Measurements from ENCODE around the gene CARD16.
"Not testable (repeated sequence)": the region's sequence is repeated elsewhere in the genome, so short reads cannot be mapped to it uniquely, and the experiment has no call there.

Gene CARD16

DNA sequence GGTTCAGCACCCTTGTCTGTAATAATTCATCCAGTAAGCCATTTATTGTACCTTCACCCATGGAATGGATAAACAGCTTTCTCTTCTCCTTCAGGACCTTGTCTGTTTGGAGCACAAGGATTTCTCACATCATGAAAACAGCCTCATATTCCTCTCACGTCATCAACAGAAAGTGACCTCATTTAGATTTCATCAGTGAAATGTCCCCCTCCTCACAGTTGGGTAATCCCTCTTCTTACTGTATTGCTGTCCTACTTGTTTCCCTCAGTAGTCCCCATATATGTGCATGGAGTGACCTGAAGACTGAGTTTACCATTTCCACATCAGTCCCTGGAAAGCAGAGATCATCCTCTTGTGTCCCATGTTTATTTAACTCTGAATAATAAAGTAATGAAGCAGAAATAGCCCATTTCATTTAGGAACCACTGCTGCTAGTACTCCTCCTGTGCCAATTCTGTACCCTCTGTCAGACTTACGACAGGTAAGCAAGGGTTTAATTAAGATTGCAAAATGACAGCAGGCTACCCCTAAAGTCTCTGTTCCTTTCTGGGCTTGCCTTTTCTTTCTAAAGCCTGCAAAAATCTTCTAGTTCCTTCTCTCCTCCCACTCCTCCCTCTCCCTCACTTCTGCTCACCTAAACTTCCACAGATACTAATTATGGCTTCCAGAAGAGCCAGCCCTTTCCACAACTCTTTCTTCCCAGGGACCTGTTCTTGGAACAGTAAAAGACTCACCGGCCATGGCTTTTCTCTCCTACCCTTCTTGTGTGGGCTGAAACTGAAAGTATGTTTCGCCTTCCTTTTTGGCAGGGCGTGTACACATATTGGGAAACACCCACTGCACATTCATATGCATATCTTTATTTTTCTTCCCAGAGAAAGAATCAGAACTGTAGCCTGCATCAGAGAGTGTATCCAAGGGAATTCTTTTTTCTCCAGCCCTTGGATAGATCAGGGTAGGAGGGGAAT is at the start of gene CARD16:
Gene CARD16, minus strand, starts transcription at position 779 of the 968 bp plus-strand sequence. Its CDS starts 38 bp downstream, at position 741.
- DNase-seq: not testable (repeated sequence)

DNA sequence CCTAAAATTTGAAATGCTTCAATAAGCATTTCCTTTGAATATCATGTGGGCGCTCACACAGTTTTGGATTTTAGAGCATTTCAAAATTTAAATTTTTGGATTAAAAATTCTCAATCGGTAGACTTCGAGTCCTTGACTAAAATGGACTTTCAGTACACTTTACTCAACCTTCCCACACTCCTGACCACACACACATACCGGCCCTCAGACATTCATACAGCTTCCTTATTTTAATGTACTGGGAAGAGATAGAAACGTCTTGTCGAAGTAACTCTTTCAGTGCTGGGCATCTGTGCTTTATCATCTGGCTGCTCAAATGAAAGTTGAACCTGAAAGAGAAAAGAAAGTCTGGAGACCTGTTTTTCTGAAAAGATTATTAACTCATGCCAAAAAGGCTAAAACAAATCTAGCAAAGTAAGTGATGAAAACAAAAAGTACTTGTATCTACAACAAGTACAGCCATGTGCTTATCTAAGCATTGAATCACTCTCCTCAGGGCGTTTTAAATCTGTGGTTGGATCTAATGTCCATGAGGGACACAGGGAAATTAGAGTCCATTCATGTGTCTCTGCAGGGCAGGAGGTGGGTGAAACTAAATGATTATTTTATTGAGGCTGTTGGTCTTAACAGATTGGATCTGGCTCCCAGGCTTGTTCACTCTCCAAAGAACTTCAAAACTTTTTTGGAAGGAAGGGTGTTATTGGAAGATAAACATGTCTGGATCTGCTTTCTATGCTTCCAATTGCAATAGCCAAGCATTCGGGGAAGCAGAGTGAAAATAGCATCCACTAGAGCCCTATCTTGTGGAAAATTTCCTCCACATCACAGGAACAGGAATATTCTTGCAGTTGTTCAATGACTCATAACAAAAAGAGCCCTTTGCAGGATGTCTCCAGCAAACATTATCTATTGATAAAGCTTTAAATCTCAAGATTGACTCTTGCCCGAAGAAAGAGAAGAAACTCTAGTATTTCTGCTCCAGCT is 47.4 kb upstream of the CARD16 start:
- no peak for DNase-seq

DNA sequence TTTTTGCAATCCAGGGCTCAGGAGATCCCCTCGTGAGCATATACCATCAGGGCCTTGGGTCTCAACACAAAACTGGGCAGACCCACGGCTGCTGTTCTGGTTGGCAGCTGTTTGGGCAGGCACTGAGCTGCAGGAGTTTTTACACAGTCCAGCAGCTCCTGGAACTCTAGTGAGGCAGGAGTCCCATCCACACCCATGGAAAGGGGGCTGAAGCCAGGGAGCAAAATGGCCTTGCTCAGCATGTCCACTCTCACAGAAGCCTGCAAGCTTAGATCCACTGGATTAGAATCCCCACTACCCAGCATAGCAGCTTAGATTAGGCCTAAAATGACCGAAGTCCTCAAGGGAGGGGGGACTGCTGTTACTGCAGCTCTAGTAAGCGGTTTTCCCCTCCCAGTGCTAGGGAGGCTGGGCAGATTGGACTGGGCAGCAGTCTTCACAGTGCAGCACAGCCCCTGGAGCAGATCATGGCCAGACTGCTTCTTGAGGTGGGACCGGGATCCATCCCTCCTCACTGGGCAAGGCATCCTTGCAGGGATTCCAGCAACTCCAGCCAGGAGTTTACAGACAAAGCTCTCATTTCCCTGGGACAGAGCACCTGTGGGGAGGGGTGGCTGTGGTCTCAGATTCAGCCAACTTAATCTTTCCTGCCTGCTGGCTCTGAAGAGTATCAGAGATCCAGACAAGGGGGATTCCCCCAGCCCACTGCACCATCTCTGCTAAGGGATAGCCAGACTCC is 36.4 kb upstream of the CARD16 start:
- no peak for DNase-seq

DNA sequence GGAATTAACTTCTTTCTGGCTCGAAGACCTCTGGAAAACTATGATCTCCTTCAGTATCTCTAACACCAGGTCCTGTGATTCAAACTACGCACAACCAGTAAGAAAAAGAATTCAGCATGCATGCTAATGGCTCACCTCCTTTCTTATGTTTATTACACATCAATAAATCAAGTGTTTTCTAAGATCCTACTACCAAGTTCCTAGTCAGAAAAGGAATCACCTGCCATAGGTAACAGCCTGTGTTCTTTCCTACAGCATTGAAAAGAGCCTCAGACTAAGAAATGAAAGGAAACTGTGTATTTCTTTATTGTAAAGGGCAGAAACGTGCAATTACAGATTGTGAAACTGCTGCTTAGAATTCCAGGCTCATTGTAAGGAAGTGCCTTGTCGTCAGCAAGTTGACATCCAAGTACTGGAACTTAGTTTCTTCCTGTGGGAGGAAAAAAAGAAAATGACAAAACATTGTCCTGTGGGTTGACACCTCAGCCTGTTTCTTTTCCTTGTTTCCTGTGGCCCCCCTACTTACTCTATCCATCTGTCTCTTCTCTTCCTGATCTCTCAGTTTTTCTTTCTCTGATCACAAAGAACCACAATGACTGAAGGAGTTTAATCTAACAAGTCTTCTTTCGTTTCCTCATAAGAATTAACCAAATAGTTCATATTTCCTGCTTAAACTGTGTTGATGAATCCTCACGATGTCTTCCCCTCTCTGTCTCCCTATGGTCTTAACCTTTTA is 35.2 kb upstream of the CARD16 start:
- DNase-seq: not testable (repeated sequence)

DNA sequence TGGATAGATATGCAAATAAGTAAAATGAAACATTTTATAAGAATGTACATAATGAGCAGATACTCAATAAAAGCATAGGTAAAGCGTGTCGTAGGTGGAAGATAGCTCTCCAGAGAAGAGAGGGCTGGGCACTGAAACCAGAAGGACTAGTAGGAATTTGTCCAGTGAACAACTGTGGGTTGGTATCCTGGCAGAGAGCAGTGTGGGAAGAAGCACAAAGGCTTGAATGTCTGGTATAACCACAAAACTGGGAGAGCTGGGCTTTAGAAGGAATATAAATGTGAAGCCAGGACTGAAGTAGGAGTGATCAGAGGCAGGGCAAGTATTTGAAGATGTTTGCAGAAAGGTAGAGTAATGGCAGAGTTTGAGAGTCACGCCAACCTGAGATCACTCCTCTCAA is 33.1 kb upstream of the CARD16 start:
- no peak for DNase-seq

DNA sequence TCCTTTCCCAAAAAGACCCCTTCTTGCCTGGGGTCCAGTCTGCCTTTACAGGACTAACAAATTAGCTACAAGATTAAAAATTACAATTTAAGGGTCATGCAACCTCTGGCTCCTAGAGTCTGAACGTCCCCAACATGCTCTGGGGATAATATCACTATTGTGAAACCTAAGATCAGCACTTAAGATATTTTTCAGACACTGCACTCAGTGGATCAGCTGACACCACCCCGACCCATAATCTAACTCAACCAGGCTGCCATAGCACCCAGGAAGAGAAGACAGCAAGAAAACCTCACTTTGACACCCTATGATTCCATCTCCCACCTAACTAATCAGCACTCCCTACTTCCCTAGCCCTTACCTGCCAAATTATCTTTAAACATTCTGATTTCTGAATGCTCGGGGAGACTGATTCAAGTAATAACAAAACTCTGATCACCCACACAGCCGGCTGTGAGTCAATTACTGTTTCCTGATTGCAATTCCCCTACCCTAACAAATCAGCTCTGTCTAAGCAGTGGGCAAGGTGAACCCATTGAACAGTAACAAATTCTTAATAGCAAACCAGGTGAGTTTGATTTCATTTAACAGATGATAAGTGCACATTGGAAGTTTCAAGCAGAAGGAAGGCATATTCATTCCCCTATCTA is 32.1 kb upstream of the CARD16 start:
- not testable (repeated sequence) for DNase-seq

DNA sequence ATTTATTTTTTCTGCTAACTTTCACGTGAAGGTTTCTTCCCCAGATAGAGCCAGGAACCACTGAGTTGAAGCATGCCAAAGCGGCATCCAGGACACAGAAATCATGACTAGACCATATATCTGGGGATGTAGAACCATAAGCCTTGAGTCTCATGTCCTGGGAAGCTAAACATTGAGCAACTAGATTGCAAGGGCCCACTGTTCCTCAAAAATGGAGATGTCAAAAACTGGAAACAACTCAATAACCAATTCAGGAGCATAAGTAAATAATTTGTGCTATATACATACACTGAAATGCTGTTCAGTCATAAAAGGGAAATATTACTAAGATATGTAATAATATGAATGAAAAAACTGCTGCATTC is 29.0 kb upstream of the CARD16 start:
- no peak for DNase-seq

DNA sequence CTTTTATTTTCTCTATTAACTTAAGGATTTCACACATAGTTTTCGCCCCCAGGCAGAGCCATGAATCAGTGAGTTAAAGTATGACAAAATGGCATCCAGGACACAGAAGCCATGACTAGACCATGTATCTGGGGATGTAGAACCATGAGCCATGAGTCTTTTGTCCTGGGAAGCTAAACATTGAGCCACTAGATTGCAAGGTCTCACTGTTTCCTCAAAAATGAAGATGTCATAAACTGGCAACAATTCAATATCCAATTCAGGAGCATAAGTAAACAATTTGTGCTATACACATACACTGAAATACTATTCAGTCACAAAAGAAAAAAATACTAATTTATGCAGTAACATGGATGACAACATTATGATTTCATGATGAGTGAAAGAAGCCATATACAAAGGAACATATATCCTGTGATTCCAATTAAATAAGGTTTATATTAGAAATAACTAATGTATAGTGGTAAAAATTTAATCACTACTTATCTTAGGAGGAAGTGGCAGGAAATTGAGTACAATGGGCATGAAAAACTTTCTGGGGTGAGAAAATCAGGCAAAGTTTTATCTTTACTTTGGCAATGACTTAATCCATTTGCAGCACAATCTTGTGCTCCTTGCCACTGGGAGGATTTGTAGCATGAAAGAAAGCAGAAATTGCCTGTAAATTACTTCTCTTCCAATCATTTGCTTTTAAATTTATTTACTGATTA is 28.5 kb upstream of the CARD16 start:
- DNase-seq: no peak

DNA sequence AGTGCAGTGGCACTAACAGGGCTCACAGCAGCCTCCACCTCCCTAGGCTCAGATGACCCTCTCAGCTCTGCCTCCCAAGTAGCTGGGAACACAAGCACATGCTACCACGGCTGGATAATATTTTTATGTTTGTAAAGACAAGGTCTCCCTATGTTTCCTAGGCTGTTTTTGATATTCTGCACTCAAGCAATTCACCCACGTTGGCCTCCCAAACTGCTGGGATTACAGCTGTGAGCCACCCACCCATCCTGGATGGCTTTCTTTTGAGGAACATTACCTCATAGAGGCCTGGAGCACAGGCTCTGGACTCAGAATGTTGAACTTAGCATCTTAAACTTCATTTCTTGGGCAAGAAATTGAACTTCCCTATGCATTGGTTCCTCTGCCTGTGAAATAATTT is 26.9 kb upstream of the CARD16 start:
- not testable (repeated sequence) for DNase-seq

DNA sequence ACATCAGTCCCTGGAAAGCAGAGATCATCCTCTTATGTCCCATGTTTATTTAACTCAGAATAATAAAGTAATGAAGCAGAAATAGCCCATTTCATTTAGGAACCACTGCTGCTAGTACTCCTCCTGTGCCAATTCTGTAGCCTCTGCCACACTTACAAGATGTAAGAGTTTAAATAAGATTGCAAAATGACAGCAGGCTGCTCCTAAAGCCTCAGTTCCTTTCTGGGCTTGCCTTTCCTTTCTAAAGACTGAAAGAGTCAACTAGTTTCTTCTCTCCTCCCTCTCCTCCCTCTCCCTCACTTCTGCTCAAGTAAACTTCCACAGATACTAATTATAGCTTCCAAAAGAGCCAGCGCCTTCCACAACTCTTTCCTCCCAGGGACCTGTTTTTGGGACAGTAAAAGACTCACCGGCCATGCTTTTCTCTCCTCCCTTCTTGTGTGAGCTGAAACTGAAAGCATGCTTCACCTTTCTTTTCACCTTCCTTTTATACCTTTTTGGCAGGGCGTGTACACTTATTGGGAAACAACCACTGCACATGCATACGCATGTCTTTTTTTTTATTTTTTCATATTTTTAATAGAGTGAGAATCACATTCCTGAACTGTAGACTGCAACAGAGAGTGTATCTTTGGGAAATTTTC is 26.1 kb upstream of the CARD16 start:
- no peak for DNase-seq

DNA sequence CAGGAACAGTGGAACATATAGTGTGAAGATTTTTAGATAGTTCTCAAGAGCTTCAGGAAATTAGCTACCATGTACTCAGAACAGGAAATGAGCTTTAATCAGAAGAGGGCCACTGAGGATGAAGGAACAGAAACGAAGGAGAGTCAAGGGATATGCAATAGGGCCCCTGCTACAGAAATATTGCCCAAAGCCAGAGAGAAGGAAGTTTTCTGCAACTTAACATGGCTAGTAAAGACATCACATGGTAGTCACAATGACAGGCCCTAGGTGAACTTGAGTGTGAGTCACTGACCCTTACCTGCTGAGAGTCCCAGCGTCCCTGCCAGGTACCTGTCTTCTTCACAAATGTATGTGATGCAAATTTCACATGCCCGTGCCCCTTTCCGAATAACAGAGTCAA is 25.2 kb upstream of the CARD16 start:
- DNase-seq: no peak

DNA sequence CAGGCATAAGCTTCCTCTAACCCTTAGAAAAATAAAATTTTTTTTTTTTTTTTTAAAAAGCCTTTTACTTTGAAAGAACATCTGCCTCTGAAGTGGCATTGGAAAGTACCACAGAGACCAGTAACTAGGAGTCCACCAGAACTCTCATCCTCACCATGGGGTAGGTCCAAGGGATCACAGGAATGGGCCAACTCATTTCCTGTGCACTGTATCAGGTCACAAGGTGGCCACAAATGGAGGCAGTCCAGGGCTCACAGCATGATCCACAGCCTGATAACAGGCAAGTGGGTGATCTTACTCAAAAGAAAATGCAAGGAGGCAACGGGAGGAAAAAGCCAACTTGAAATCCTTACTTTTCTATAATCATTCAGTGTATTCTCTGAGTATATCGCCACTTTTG is 24.6 kb upstream of the CARD16 start:
- DNase-seq: not testable (repeated sequence)

DNA sequence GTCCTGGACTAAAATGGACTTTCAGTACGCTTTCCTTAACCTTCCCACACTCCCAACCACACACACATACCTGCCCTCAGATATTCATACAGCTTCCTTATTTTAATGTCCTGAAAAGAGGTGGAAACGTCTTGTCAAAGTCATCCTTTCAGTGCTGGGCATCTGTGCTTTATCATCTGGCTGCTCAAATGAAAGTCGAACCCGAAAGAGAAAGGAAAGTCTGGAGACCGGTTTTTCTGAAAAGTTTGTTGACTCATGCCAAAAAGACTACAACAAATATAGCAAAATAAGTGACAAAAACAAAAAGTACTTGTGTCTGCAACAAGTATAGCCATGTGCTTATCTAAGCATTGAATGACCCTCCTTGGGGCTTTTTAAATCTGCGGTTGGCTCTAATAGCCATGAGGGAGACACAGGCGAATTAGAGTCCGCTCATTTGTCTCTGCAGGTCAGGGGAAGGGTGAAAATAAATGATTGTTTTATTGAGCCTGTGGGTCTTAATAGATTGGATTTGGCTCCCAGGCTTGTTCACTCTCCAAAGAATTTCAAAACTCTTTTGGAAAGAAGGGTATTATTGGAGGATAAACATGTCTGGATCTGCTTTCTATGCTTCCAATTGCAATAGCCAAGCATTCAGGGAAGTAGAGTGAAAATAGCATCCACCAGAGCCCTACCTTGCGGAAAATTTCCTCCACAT is 18.3 kb upstream of the CARD16 start:
- not testable (repeated sequence) for DNase-seq

DNA sequence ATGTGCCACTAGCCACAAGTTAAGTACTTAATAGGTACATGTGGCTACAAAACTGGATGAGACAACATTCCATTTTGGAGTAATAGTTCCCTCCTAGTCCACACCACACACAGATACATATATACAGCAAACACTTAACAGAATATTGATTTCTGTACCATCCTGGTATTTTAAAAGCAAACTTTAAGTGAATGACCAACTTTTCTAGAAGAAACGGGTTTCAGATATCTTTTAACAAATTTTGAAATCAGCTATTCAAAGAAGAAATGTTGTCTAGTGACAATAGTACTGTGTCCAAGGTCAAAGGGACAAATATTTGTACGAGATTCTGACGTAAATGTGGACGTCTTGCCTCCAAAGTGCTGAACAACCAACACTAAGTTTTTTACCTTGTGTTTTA is 12.3 kb upstream of the CARD16 start:
- no peak for DNase-seq

DNA sequence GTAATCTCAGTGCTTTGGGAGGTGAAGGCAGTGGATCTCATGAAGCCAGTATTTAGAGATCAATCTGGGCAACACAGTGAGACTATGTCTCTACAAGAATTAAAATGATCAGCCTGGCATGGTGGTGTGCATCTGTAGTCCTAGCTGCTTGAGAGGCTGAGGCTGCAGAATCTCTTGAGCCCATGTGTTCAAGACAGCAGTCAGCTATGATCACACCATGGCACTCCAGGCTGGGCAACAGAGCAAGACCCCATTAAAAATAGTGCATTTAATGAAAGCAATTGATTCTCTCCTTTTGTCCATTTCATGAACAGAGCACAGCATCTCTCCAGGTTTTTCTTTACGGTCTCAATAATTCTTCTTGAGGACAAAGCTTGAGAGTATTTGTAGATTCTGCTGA is 11.3 kb upstream of the CARD16 start:
- DNase-seq: no peak

DNA sequence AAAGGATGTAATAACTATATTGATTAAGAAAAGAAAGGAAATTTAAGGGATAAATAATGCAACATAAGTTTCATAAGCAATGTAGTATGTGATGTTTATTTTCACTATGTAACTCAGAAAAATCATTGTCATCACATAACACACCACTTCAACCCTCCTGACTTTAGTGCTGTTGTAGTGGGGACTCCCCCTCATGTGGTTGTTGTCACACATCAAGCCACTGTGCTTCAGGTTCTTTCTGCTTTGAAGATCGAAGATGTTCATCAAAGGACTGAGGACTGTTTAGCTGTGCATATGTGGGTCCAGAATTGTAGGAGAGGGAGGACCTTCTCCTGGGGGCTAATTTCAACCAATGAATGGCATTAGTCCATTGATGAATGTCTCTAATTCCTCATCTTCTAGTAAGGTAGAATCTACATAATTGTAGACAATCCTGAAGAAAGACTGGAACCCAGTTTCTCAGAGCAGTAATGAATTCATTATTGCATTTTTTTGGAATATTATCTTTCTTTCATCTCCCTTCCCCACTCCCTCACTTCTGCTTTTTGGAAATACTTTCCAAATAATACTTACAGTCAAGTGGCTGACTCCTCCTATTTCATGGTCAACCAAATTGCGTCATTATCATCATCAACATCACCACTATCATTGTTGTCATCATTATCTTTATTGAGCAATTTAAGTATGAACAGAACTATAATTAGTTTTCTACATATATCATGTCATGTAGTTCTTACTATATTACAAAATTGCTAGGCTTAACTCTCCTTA is 9.8 kb upstream of the CARD16 start:
- DNase-seq: no peak

DNA sequence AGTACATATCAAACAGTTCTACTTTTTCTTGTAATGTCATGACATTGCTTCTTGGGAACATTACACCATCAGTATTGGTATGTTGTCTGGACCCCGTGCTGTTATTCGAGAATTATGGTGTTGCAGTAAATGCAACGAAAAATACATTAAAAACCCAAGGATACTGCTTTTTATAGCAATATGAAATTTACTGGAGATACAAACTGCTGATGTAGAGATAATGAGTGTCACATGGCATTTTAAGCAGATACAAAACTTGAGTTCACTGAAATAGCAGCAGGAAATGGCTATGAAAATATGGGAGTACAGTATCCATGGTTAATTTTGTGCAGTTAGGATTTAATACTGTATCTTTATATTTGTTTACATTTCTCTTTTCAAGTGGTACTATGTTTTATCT is 7.4 kb upstream of the CARD16 start:
- no peak for DNase-seq

DNA sequence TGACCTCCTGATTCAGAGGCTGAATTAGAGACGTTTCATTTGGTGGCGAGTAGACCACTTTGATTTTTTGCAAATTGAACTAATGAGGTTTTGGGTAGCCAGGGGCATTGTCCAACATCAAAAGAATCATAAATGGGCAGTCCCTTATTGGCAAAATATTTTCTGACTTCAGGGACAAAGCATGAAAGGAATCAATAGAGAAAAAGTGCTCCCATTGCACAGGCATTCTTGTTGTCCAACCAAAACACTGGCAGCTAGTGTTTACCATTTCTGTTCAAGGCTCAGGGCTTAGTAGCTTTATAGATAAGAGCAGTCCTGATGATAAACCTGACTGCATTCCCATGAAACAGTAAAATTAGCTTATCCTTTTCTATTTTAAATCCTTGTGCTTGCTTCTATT is 6.4 kb upstream of the CARD16 start:
- no peak for DNase-seq

DNA sequence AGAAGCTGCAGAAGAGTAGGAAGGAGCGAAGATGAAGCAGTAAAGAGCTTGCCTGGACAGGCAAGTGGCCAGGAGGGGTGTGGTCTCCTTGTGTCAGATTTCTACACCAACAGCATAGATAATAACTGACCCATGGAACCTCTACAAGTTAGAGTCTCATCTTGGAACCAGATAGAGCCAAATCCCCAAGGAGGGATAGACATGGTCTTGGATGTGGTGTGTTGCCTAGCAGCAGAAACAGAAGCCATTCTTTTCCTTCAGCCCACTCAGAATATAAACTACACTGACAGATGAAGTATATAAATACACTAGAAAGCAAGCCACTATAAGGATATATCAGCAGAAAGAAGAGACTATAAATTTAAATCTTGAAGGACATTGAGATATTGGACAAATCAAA is 4.3 kb upstream of the CARD16 start:
- DNase-seq: no peak
